Mucosa of descending colon (tissue), 3 donors: ENCODE measurements around the gene CRB3. TPM values are rescaled to one million over a fixed set of nuclear protein-coding genes. Genes with fewer than 3 reads are reported as not detected.

ENCODE experiments used
- ATAC-seq: fragments of 200-7000 bp; cut with Tn5 transposase; one replicate; pipeline ENCODE4 v1.9.1; 2020; ENCODE audit warnings: mild to moderate bottlenecking, moderate library complexity
- DNase-seq, 3 donors: peaks; one replicate each; pipeline ENCODE4 v3.0.0-alpha.2; 2020
- H3K36me3 ChIP-seq: fragments of 200-600 bp; one replicate; pipeline ENCODE4 v1.8.0; 2021; ENCODE audit warnings: low read depth, mild to moderate bottlenecking
- H3K4me1 ChIP-seq: fragments of 200-600 bp; one replicate; pipeline ENCODE4 v1.8.0; 2021; ENCODE audit warnings: low read depth, mild to moderate bottlenecking
- H3K4me3 ChIP-seq: fragments of 200-600 bp; one replicate; pipeline ENCODE4 v1.8.0; 2021; ENCODE audit warnings: mild to moderate bottlenecking
- H3K9me3 ChIP-seq: fragments of 200-600 bp; one replicate; pipeline ENCODE4 v1.8.0; 2021; ENCODE audit warnings: mild to moderate bottlenecking
- CTCF ChIP-seq: fragments of 200-600 bp; IDR thresholded peaks from one replicate; pipeline ENCODE4 v1.8.0; 2022; ENCODE audit warnings: antibody characterized with exemption, mild to moderate bottlenecking
- intact Hi-C, 2 donors: fragments of 100-400 bp; cut with DNase I in 1 of 2; cut with micrococcal nuclease in 1 of 2; formaldehyde crosslinking; loops; one replicate each; pipeline versions ENCODE4 v1.11.0 to v1.11.1; 2022; cut with DNase I, micrococcal nuclease
- total RNA-seq, 3 donors: library from RNA; stranded (reverse); fragmentation: NEBNext Ultra II Directional in 2 of 3; extraction: Animal tissue kit (Norgen Biotek cat#: 25700) in 2 of 3; gene quantifications; one replicate each; pipeline versions ENCODE4 v1.2.1 to v1.2.4, GENCODE V29; 2021 to 2023
- donor health status: DM: no; HTN: no; CAD: no; lungs with moderate emphysema.
- donor health status: DM: no; HTN: no; CAD: no.
- donor health status: DM: no; HTN: yes; CAD: no.

Gene CRB3
- total RNA-seq, 3 donors from 2014 or later: 49.9 to 139 (median 86.0) TPM

GRCh38 chr19:6431891-6432290 is 32.2 kb upstream of the CRB3 start:
- no peak for DNase-seq
- Histone ChIP-seq H3K4me3 (no peak overlapping the region), H3K36me3 (no peaks in the 10 kb centered on the region), H3K9me3 (no peaks in the 10 kb centered on the region), H3K4me1 (no peaks in the 10 kb centered on the region)
- intact Hi-C loops: no loop called here
- ATAC-seq: no peak
- no peak for TF ChIP-seq CTCF

- H3K4me1 ChIP-seq: no peaks in the 10 kb centered on the region
- no peak overlapping the region for H3K4me3 ChIP-seq
- ATAC-seq (no peak), DNase-seq (no peak)
- intact Hi-C loops: no loop called here
- no peaks in the 10 kb centered on the region for H3K36me3 ChIP-seq
- TF ChIP-seq CTCF: no peak
- H3K9me3 ChIP-seq: no peaks in the 10 kb centered on the region
These were observed 30.9 kb upstream of the CRB3 start for GRCh38 chr19:6433165-6433564.

GRCh38 chr19:6433663-6434062 is 30.4 kb upstream of the CRB3 start, which contains the start of gene SLC25A41:
SLC25A41 (minus strand) TSS chr19:6433763; CDS start chr19:6433693, 70 bp downstream.
- intact Hi-C loops: no loop called here
- Histone ChIP-seq H3K9me3 (no peaks in the 10 kb centered on the region), H3K4me1 (no peaks in the 10 kb centered on the region), H3K36me3 (no peaks in the 10 kb centered on the region), H3K4me3 (no peak within 1 kb of the TSS)
- no peak for ATAC-seq
- no peak for TF ChIP-seq CTCF
- no peak for DNase-seq

GRCh38 chr19:6439743-6440142 is 24.3 kb upstream of the CRB3 start:
- intact Hi-C loops: no loop called here
- Histone ChIP-seq H3K36me3 (no peaks in the 10 kb centered on the region), H3K4me1 (no peaks in the 10 kb centered on the region), H3K4me3 (no peak overlapping the region), H3K9me3 (no peaks in the 10 kb centered on the region)
- DNase-seq (no peak), ATAC-seq (no peak)
- no peak for TF ChIP-seq CTCF

GRCh38 chr19:6440905-6441304 is 23.2 kb upstream of the CRB3 start:
- Histone ChIP-seq H3K4me3 (no peak overlapping the region), H3K9me3 (no peaks in the 10 kb centered on the region), H3K36me3 (no peaks in the 10 kb centered on the region), H3K4me1 (no peaks in the 10 kb centered on the region)
- TF ChIP-seq CTCF: no peak
- DNase-seq (no peak), ATAC-seq (no peak)
- intact Hi-C loops: no loop called here

- no peaks in the 10 kb centered on the region for H3K36me3 ChIP-seq
- intact Hi-C loops: no loop called here
- ATAC-seq (no peak), DNase-seq (no peak)
- no peak overlapping the region for H3K4me3 ChIP-seq
- no peaks in the 10 kb centered on the region for H3K4me1 ChIP-seq
- no peak for TF ChIP-seq CTCF
- no peaks in the 10 kb centered on the region for H3K9me3 ChIP-seq
These were observed 21.9 kb upstream of the CRB3 start for GRCh38 chr19:6442087-6442688.
